AG09309 (cell line): Measurements from ENCODE around the gene CEACAM18.
"Not testable (repeated sequence)": the region's sequence is repeated elsewhere in the genome, so short reads cannot be mapped to it uniquely, and the experiment has no call there.

Experiments used
- DNase-seq: peaks from one replicate; pipeline ENCODE4 v3.0.0-alpha.2; 2010; ENCODE audit warnings: low read depth
- H3K4me3 ChIP-seq: 2 replicates; pipeline ENCODE4 v1.5.1; 2011; ENCODE audit warnings: mild to moderate bottlenecking, low read depth, low read length, moderate library complexity; ENCODE audit not compliant: control insufficient read depth
- TF ChIP-seq, protein P1 (sequence below): IDR thresholded peaks from 2 replicates; pipeline ENCODE4 v1.5.1; 2011; ENCODE audit warnings: mild to moderate bottlenecking, low read depth, low read length, inconsistent platforms; ENCODE audit not compliant: insufficient read depth, control insufficient read depth; ENCODE audit errors: missing control alignments

CEACAM18 gene

DNA sequence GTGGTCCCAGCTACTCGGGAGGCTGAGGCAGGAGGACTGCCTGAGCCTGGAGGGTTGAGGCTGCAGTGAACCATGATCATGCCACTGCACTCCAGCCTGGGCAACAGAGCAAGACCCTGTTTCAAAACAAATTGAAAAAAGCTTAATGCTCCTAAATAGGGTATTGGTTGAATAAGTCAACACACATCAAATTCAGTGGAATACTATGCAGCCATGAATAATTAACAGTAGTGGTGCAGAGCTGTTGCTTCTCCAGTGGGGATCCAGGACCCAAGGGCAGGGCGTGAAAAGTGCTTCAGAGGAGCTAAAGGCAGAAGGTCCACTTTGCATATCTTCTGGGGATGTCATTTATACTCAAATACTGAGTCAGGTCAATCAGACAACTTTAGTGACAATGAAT, 38.3 kb upstream of the CEACAM18 start:
- no peak for DNase-seq
- H3K4me3 ChIP-seq = no peak overlapping the region
- TF ChIP-seq, protein P1, sequence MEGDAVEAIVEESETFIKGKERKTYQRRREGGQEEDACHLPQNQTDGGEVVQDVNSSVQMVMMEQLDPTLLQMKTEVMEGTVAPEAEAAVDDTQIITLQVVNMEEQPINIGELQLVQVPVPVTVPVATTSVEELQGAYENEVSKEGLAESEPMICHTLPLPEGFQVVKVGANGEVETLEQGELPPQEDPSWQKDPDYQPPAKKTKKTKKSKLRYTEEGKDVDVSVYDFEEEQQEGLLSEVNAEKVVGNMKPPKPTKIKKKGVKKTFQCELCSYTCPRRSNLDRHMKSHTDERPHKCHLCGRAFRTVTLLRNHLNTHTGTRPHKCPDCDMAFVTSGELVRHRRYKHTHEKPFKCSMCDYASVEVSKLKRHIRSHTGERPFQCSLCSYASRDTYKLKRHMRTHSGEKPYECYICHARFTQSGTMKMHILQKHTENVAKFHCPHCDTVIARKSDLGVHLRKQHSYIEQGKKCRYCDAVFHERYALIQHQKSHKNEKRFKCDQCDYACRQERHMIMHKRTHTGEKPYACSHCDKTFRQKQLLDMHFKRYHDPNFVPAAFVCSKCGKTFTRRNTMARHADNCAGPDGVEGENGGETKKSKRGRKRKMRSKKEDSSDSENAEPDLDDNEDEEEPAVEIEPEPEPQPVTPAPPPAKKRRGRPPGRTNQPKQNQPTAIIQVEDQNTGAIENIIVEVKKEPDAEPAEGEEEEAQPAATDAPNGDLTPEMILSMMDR = no peak

DNA sequence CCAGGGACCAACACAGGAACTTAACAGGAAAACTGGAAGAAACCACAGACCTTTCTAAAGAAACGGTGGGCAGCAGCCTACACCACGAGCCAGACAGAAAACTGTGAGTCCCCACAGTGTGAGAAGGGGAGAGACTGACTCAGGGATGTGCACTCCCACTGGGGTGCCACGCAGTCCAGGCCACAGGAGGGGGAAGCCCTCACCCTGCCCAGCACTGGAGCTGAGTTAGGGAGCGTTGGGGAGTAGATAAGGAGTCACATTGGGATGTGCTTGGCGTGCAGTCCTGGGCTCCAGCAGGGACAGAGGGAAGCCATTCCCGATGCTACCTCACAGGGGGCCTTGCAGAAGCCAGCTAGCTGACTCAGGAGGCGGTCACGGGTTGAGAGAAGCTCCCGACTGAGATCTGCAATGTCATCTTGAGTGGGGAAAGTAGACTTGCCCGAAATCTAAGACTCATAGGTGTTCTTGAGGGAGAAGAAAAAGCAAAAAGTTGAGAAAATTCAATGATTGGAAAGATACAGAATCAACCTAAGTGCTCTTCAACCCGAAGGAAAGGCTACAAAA, 37.4 kb upstream of the CEACAM18 start:
- TF ChIP-seq, protein P1 = no peak
- DNase-seq = no peak
- no peak overlapping the region for H3K4me3 ChIP-seq

DNA sequence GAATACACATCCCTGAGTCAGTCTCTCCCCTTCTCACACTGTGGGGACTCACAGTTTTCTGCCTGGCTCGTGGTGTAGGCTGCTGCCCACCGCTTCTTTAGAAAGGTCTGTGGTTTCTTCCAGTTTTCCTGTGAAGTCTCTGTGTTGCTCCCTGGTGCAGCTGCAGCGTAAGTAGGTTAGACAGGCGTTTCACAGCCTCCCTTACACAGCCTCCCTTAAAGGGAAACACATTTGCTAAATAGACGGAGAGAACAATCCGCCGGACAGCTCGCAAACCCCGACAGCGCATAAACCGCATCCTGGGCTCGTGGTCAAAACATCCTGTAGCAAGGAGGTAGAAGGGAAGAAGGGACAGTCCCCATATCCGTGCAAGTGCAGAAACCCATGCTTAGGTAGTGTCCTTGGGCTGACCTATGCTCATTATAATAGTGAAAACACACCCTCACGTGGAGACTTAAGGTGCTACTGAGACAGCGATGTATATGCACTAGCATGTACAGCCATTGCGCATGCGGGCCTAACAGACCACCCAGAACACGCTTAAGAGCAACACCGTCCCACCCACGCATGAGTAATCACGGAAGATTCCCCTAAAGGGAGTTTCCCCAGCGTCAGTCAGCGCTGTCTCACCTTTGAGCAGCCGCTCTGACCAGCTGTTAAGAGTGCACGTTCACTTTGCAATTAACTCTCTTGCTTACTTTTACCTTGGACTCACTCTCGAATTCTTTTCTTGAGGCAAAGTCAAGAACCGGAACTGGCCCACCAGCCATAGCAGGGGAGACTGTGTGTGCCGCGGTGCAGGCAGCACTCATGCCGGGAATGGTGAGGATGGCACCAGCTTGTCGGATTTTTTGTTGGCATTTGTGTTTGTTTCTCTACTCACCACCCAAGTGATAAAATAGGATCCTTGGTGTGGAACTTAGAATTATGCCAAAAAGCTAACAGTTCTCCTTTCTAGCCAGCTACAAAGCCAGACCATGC, 36.6 kb upstream of the CEACAM18 start:
- H3K4me3 ChIP-seq = no peak overlapping the region
- no peak for DNase-seq

DNA sequence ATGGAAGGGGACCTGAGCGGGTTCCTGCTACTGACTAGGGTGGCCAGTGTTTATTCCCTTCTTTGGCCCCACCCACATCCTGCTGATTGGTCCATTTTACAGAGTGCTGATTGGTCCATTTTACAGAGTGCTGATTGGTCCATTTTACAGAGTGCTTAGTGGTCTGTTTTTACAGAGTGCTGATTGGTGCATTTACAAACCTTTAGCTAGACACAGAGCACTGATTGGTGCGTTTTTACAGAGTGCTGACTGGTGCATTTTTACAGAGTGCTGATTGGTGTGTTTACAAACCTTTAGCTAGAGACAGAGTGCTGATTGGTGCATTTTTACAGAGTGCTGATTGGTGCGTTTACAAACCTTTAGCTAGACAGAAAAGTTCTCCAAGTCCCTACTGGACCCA, 30.8 kb upstream of the CEACAM18 start:
- H3K4me3 ChIP-seq, DNase-seq: not testable (repeated sequence)

More for the DNA sequence above, 36.6 kb upstream of the CEACAM18 start:
- TF ChIP-seq, protein P1 = no peak

DNA sequence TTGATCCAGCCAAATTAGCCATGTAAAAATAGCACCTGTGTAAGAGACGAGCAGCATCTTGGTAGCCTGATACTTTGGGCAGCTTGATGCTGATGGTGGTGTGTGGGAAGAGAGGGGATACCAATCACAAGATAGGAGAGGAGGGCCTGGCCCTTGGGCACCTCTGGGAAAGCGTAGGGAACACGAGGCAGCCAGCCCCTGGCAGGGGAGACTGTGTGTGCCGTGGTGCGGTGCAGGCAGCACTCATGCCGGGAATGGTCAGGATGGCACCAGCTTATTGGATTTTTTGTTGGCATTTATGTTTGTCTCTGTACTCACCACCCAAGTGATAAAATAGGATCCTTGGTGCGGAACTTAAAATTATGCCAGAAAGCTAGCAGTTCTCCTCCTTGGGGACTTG, 30.3 kb upstream of the CEACAM18 start:
- H3K4me3 ChIP-seq = no peak overlapping the region

DNA sequence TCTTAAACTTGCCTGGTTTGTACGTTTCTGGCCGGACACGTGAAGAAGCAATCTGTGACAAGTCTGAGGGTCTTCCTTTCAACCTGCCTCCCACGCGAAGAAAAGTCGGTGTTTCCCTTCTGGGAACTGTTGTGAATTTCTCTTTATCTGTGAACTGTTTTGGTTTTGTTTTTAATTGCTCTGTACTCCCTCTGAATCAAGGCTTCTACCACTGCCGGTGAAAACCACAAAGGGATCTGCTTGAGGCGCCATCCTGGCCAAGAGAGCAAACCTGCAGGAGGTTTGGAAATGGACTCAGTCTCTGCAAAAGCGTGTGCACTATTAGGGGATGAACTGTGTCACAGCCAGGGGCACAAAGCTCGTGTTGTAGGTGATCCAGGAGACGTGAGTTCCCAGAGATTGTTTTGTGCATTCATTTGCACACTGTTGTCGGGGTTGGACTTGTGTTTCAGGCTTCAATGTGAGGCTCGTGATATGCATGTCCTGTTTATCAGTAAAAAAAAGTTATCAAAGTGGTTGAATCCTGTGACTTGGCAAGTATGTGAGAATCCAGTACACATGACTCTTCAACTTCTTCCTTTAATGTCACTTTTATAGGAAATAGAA, 29.8 kb upstream of the CEACAM18 start:
- H3K4me3 ChIP-seq = no peak overlapping the region
- DNase-seq = no peak
- TF ChIP-seq, protein P1 = no peak

More for the DNA sequence above, 30.3 kb upstream of the CEACAM18 start:
- TF ChIP-seq, protein P1 = no peak
- DNase-seq = no peak
